ENCODE measurements around the gene ANKS6. TPM values are rescaled to one million over a fixed set of nuclear protein-coding genes. Genes with fewer than 3 reads are reported as not detected.

The ANKS6 gene
- total and polyA plus RNA-seq, 2 of the 8 experiments (the other 6 are each of a cell fraction or from before 2014, with no cell fraction given), result 34.1 to 56.3 TPM

DNA sequence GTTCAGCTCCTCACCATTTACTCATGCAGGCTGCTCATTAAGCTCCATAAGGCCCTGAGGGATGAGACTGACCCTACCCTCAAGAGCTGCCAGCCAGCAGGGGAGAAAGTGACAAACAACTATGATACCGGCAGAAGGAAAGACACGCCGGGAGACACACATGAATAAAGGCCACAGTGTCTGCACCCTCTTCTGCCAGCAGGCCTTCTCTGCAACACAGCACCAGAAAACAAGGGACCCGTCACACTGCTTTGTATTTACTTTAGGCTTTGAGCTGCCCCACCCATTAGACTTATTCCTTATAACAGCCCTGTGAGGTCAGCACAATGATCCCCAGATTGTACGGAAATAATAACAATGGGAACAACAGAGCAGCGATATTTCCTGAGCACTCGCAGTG, 94.8 kb downstream of the ANKS6 start:
- Histone ChIP-seq H3K27ac (ENCODE audit: low read depth, low read length) (no peak overlapping the region), H3K4me3 (ENCODE audit: extremely low read depth in 1 of 4, insufficient read depth in 2 of 4, low read depth in 3 of 4, low read length in 4 of 4) (no peak overlapping the region)
- no peak for FAIRE-seq

More for the DNA sequence above, 94.8 kb downstream of the ANKS6 start:
- Histone ChIP-seq H3K18ac (ENCODE audit: extremely low read depth, low read length) (no peak overlapping the region), H3K9ac (replicated peaks in 1 of 4; ENCODE audit: extremely low read depth in 1 of 4, low read depth in 3 of 4, low read length in 3 of 4) (no peak overlapping the region), H2BK5ac (ENCODE audit: low read depth, low read length) (no peak overlapping the region), H4K91ac (replicated peaks; ENCODE audit: insufficient read length, low read length) (no peak overlapping the region), H3K36me3 (ENCODE audit: control insufficient read depth in 2 of 4, insufficient read depth in 4 of 4, low read length in 3 of 4) (no peaks in the 10 kb centered on the region), H3K79me1 (ENCODE audit: low read depth, low read length) (no peaks in the 10 kb centered on the region), H3K23me2 (ENCODE audit: low read depth, low read length) (no peaks in the 10 kb centered on the region), H2AK5ac (ENCODE audit: low read depth, low read length) (no peak overlapping the region), H3K4me1 (replicated peaks in 1 of 4; ENCODE audit: control insufficient read depth in 3 of 4, insufficient read depth in 4 of 4, low read length in 3 of 4) (peaks cover 0 to under 1% (median 0%) of the 10 kb centered on the region in 4 experiments; a peak in 2 of 7 replicates), H2AFZ (ENCODE audit: low read length) (no peak overlapping the region), H3K9me3 (ENCODE audit: insufficient read depth in 2 of 2, low read depth in 1 of 2, low read length in 1 of 2) (no peaks in the 10 kb centered on the region), H3K23ac (ENCODE audit: insufficient read length) (no peak overlapping the region), H2BK15ac (ENCODE audit: low read length) (no peak overlapping the region), H4K20me1 (replicated peaks in 1 of 2; ENCODE audit: control insufficient read depth in 1 of 2, insufficient read depth in 2 of 2, low read length in 2 of 2) (peaks cover 0 to 1% of the 10 kb centered on the region in 2 experiments), H3K14ac (ENCODE audit: insufficient read length) (no peak overlapping the region), H4K8ac (ENCODE audit: extremely low read depth, insufficient read depth, low read length) (no peak overlapping the region), H3K27me3 (replicated peaks in 1 of 4; ENCODE audit: control insufficient read depth in 3 of 4, extremely low read depth in 1 of 4, insufficient read depth in 3 of 4, low read length in 3 of 4) (peaks cover 6 to 15% (median 13%) of the 10 kb centered on the region in 4 experiments), H3K4me2 (ENCODE audit: insufficient read depth in 1 of 2, low read depth in 2 of 2, low read length in 2 of 2) (no peak overlapping the region), H2BK120ac (replicated peaks; ENCODE audit: low read depth, low read length) (no peak overlapping the region), H4K5ac (ENCODE audit: insufficient read length, low read depth, low read length) (no peak overlapping the region), H2BK12ac (ENCODE audit: low read depth, low read length) (no peak overlapping the region), H3K79me2 (ENCODE audit: control insufficient read depth in 1 of 2, insufficient read depth in 2 of 2, low read length in 2 of 2) (no peaks in the 10 kb centered on the region), H3K56ac (replicated peaks; ENCODE audit: insufficient read length, low read depth, low read length) (no peak overlapping the region), H2BK20ac (ENCODE audit: low read length) (no peak overlapping the region), H3K4ac (replicated peaks; ENCODE audit: insufficient read length, low read depth, low read length) (no peak overlapping the region)
- TF ChIP-seq, protein P1, sequence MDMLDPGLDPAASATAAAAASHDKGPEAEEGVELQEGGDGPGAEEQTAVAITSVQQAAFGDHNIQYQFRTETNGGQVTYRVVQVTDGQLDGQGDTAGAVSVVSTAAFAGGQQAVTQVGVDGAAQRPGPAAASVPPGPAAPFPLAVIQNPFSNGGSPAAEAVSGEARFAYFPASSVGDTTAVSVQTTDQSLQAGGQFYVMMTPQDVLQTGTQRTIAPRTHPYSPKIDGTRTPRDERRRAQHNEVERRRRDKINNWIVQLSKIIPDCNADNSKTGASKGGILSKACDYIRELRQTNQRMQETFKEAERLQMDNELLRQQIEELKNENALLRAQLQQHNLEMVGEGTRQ (IDR thresholded peaks at IDR 0.05; ENCODE audit: low read length), result no peak
- no peak for TF ChIP-seq TCF12 (IDR thresholded peaks at IDR 0.05; ENCODE audit: low read depth, low read length)
- no peak for TF ChIP-seq GABPA (IDR thresholded peaks at IDR 0.05; ENCODE audit: borderline replicate concordance, insufficient read depth, low read length)
- WGBS, 2 experiments (ENCODE audit: extremely low coverage in 1 of 2, insufficient coverage in 1 of 2, insufficient read length in 1 of 2, insufficient replicate concordance in 2 of 2, low coverage in 1 of 2, low lambda C conversion rate in 2 of 2, missing lambda C conversion rate in 1 of 2), result 86% methylated on average over 5 of the region's 7 CpGs; no CpG with 5 or more reads in 1 of the 2 experiments
- DNase-seq (ENCODE audit: low read depth in 1 of 2, low spot score in 2 of 2), result no peak
- ChIA-PET CTCF (ENCODE audit: partially characterized antibody) (interaction anchor here (0.6 to 0.9 kb wide), 3 partner anchors 8 to 131 kb away, joined by 3 read pairs; no protein-coding TSS in a partner anchor), POLR2A (ENCODE audit: partially characterized antibody) (no interaction called here)

All from H1 (cell line).